Ascending aorta (tissue), 2 donors: ENCODE measurements around the gene SIGLEC5. TPM values are rescaled to one million over a fixed set of nuclear protein-coding genes. Genes with fewer than 3 reads are reported as not detected.
A peak's percentile ranks its signal among the peaks of the same experiment; 100 is the strongest.

Experiments used
- DNase-seq, 2 donors: peaks; one replicate each; pipeline ENCODE4 v3.0.0-alpha.2; 2019; ENCODE audit warnings: low spot score in 2 of 2
- H3K27ac ChIP-seq, 2 donors: fragments of 200-600 bp; sonication (generic); one replicate each; pipeline ENCODE4 v1.5.1; 2016 to 2017; ENCODE audit warnings: mild to moderate bottlenecking in 1 of 2
- H3K27me3 ChIP-seq: fragments of 200-600 bp; sonication (generic); one replicate; pipeline ENCODE4 v1.5.1; 2017
- H3K36me3 ChIP-seq, 2 donors: fragments of 200-600 bp; sonication (generic); one replicate each; pipeline ENCODE4 v1.5.1; 2016
- H3K4me1 ChIP-seq, 2 donors: fragments of 200-600 bp; sonication (generic); one replicate each; pipeline ENCODE4 v1.5.1; 2016 to 2017; ENCODE audit warnings: mild to moderate bottlenecking in 1 of 2
- H3K4me3 ChIP-seq, 2 donors: fragments of 200-600 bp; sonication (generic); one replicate each; pipeline ENCODE4 v1.5.1; 2016 to 2017; ENCODE audit warnings: mild to moderate bottlenecking in 1 of 2
- H3K9me3 ChIP-seq, 2 donors: fragments of 200-600 bp; sonication (generic); one replicate each; pipeline ENCODE4 v1.5.1; 2016
- intact Hi-C: fragments of 100-400 bp; cut with DNase I; formaldehyde crosslinking; loops from one replicate; pipeline ENCODE4 v1.15.1; 2023
- total RNA-seq: library from RNA; depleted of rRNA; stranded (reverse); fragments of >200 nt; gene quantifications from one replicate; pipeline ENCODE4 v1.1.0, GENCODE V29; 2016
- TF ChIP-seq, protein P1 (sequence below), 3 experiments: fragments of 200-600 bp in 2 of 3; fragments of 450-650 bp in 1 of 3; sonication (generic) in 2 of 3; IDR thresholded peaks; one replicate each; pipeline ENCODE4 v1.5.1; 2016 to 2019; ENCODE audit warnings: antibody characterized with exemption in 3 of 3, mild to moderate bottlenecking in 1 of 3, moderate library complexity in 1 of 3

SIGLEC5 gene
- total RNA-seq, 1 donor from 2014 or later = not detected

GRCh38 chr19:51663650-51664049 lies 33.4 kb upstream of the SIGLEC5 start:
- TF ChIP-seq, protein P1, sequence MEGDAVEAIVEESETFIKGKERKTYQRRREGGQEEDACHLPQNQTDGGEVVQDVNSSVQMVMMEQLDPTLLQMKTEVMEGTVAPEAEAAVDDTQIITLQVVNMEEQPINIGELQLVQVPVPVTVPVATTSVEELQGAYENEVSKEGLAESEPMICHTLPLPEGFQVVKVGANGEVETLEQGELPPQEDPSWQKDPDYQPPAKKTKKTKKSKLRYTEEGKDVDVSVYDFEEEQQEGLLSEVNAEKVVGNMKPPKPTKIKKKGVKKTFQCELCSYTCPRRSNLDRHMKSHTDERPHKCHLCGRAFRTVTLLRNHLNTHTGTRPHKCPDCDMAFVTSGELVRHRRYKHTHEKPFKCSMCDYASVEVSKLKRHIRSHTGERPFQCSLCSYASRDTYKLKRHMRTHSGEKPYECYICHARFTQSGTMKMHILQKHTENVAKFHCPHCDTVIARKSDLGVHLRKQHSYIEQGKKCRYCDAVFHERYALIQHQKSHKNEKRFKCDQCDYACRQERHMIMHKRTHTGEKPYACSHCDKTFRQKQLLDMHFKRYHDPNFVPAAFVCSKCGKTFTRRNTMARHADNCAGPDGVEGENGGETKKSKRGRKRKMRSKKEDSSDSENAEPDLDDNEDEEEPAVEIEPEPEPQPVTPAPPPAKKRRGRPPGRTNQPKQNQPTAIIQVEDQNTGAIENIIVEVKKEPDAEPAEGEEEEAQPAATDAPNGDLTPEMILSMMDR (IDR thresholded peaks at IDR 0.05) = no peak
- Histone ChIP-seq H3K4me1 (no peaks in the 10 kb centered on the region), H3K27ac (no peak overlapping the region), H3K36me3 (no peaks in the 10 kb centered on the region), H3K4me3 (no peak overlapping the region), H3K9me3 (no peaks in the 10 kb centered on the region), H3K27me3 (no peaks in the 10 kb centered on the region)
- DNase-seq = no peak
- intact Hi-C loops = no loop called here

- H3K4me1 ChIP-seq = peaks cover 0 to 2% of the 10 kb centered on the region in 2 donors
- no peak overlapping the region for H3K27ac ChIP-seq
- no peak for DNase-seq
- H3K27me3 ChIP-seq = no peaks in the 10 kb centered on the region
- H3K36me3 ChIP-seq = no peaks in the 10 kb centered on the region
- TF ChIP-seq, protein P1 (IDR thresholded peaks at IDR 0.05) = peak; percentile 13 to 54 (median 45)
- intact Hi-C loops = no loop called here
- no peak overlapping the region for H3K4me3 ChIP-seq
- no peaks in the 10 kb centered on the region for H3K9me3 ChIP-seq
Observed at GRCh38 chr19:51660975-51661600, 30.9 kb upstream of the SIGLEC5 start.

DNA sequence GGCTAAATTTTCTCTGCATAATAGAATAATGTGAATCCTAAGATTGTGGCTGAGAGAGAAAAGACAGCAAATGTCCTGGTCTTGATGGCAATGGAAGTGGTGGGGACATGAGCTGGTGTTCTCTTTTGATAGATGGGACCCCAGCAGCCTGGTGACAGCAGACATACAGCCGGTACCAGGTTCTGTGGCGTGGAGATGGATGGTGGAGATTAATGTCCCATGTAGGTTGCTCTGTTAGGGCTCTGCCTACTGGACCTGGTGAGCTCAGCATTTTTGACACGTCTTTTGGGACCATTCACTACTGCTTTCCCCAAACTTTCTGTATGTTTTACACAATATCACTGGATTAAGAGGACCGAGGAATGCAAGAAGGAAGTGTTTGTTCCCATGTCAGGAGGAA lies 24.6 kb upstream of the SIGLEC5 start:
- Histone ChIP-seq H3K4me3 (no peak overlapping the region), H3K27me3 (no peaks in the 10 kb centered on the region), H3K27ac (no peak overlapping the region), H3K36me3 (no peaks in the 10 kb centered on the region), H3K9me3 (no peaks in the 10 kb centered on the region), H3K4me1 (peaks cover 0 to 2% of the 10 kb centered on the region in 2 donors)
- no peak for DNase-seq
- TF ChIP-seq, protein P1 (IDR thresholded peaks at IDR 0.05) = no peak
- intact Hi-C loops = no loop called here

DNA sequence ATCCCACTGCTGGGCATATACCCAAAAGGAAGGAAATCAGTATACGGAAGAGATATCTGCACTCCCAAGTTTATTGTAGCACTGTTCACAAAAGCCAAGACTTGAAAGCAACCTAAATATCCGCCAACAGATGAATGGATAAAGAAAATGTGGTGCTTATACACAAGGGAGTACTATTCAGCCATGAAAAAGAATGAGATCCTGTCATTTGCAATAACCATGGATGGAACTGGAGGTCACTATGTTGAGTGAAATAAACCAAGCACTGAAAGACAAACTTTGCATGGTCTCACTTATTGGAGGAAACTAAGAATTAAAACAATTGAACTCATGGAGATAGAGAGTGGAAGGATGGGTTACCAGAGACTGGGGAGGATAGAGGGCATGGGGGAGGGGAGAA lies 23.0 kb upstream of the SIGLEC5 start:
- Histone ChIP-seq H3K9me3 (no peaks in the 10 kb centered on the region), H3K4me1 (peaks cover 0 to 2% of the 10 kb centered on the region in 2 donors), H3K4me3 (no peak overlapping the region), H3K27ac (no peak overlapping the region), H3K36me3 (no peaks in the 10 kb centered on the region), H3K27me3 (no peaks in the 10 kb centered on the region)
- intact Hi-C loops = no loop called here
- TF ChIP-seq, protein P1 (IDR thresholded peaks at IDR 0.05) = no peak
- no peak for DNase-seq

- H3K9me3 ChIP-seq = no peaks in the 10 kb centered on the region
- no peak overlapping the region for H3K27ac ChIP-seq
- no peak overlapping the region for H3K4me3 ChIP-seq
- H3K36me3 ChIP-seq = no peaks in the 10 kb centered on the region
- DNase-seq = no peak
- H3K27me3 ChIP-seq = no peaks in the 10 kb centered on the region
- intact Hi-C loops = no loop called here
- H3K4me1 ChIP-seq = peaks cover 0 to 1% of the 10 kb centered on the region in 2 donors
- TF ChIP-seq, protein P1 (IDR thresholded peaks at IDR 0.05) = no peak
Observed at GRCh38 chr19:51652266-51652665, 22.1 kb upstream of the SIGLEC5 start.
